Measurements from ENCODE around the gene TYRO3. TPM values are rescaled to one million over a fixed set of nuclear protein-coding genes. Genes with fewer than 3 reads are reported as not detected.

Gene TYRO3
- total and polyA plus RNA-seq, 2 donors (not counting 1 experiment from before 2014, with no cell fraction given) = 0.05 TPM; not detected in 1

DNA sequence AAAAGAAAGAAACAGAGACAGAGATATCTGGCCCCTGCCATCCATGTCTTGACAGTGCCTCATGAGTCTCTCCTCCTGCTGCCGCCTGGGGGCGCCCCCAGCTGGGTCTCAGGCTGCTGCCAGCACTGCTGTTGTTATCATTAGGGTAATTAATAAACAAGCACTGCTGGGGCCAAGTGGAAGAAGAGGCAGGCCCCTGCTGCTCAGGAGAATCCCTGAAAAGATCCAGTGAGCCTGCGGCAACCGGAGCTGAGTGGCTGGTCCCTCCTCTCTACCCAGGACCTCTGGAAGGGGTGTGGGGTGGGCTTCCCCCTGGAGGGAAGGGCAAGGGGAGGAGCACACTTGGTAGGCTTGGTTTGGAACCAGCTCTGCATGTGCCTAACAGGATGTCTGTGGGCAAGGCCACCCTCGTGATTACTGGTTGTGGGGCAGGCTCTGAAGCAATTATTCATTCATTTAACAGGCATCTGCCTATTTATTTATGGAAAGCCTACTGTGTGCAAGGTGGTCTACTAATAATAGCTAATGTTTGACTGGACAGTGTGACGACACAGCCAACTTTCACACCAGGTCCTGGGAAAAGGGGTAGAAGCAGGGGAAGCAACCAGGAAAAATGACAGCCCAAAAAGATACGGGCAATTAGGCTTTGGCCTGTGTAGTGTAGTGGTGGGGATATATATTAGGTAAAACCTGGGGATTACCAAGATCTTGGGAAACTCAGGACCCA, 1.2 kb upstream of the TYRO3 start:
- Histone ChIP-seq H3K79me2 (ENCODE audit: control insufficient read depth, insufficient read depth, low read length) (no peaks in the 10 kb centered on the region), H3K36me3 (replicated peaks in 1 of 2; ENCODE audit: control extremely low read depth in 1 of 2, control insufficient read depth in 1 of 2, extremely low read depth in 1 of 2, insufficient read depth in 2 of 2, low read length in 1 of 2) (no peaks in the 10 kb centered on the region), H3K4me2 (replicated peaks; ENCODE audit: low read depth, low read length, poor library complexity, severe bottlenecking) (peak overlapping the region; percentile 93), H2AFZ (ENCODE audit: insufficient read depth, low read depth, low read length, poor library complexity, severe bottlenecking) (peak overlapping the region; percentile 37), H3K9ac (ENCODE audit: low read length) (peak overlapping the region; percentile 45), H3K9me3 (ENCODE audit: control extremely low read depth in 1 of 3, control insufficient read depth in 2 of 3, insufficient read depth in 1 of 3, low read length in 2 of 3) (peaks cover 0 to 8% (median 0%) of the 10 kb centered on the region in 3 donors), H4K20me1 (ENCODE audit: control insufficient read depth, insufficient read depth, low read length, poor library complexity, severe bottlenecking) (peaks cover 4% of the 10 kb centered on the region), H3K27ac (ENCODE audit: low read length in 2 of 2) (no peak overlapping the region), H3K4me3 (ENCODE audit: control extremely low read depth in 1 of 5, extremely low read depth in 1 of 5, insufficient read depth in 1 of 5, low read depth in 2 of 5, low read length in 4 of 5) (peak overlapping the region in 2 of 5 experiments; percentile 43 to 65), H3K27me3 (replicated peaks in 1 of 4; ENCODE audit: control extremely low read depth in 1 of 4, control insufficient read depth in 3 of 4, insufficient read depth in 4 of 4, low read length in 3 of 4) (peaks cover 0 to 46% (median 15%) of the 10 kb centered on the region in 4 experiments), H3K4me1 (ENCODE audit: control insufficient read depth in 2 of 2, insufficient read depth in 2 of 2, low read length in 2 of 2) (peaks cover 20 to 25% of the 10 kb centered on the region in 2 donors)
- Mint-ChIP-seq H3K4me3 (peak overlapping the region; percentile 87), H3K4me1 (peaks cover 24% of the 10 kb centered on the region), H3K9me3 (ENCODE audit: insufficient read depth) (no peaks in the 10 kb centered on the region), H3K27ac (no peak overlapping the region), H3K27me3 (peaks cover 38% of the 10 kb centered on the region)
- CTCF ChIA-PET = interaction anchor here (0.6 to 2.3 kb wide), 8 partner anchors 14 to 350 kb away, joined by 3 to 10 read pairs (median 4); partner anchors contain the start of gene RPAP1
- peak; percentile 77 for DNase-seq
- intact Hi-C loops (cut with micrococcal nuclease) = loop anchor here (1.0 to 5.0 kb wide), 4 partner anchors 44 to 216 kb away; partner anchors contain the start of gene MAPKBP1
- POLR2A ChIA-PET = no interaction called here
- peak; percentile 53 for ATAC-seq (ENCODE audit: low read depth)
- WGBS (ENCODE audit: insufficient coverage) = 10% methylated on average over 4 of the region's 7 CpGs
- no peak for TF ChIP-seq EZH2 (IDR thresholded peaks at IDR 0.05; ENCODE audit: borderline replicate concordance, insufficient read depth, low read depth, low read length, poor library complexity, severe bottlenecking)
- TF ChIP-seq, protein P1, sequence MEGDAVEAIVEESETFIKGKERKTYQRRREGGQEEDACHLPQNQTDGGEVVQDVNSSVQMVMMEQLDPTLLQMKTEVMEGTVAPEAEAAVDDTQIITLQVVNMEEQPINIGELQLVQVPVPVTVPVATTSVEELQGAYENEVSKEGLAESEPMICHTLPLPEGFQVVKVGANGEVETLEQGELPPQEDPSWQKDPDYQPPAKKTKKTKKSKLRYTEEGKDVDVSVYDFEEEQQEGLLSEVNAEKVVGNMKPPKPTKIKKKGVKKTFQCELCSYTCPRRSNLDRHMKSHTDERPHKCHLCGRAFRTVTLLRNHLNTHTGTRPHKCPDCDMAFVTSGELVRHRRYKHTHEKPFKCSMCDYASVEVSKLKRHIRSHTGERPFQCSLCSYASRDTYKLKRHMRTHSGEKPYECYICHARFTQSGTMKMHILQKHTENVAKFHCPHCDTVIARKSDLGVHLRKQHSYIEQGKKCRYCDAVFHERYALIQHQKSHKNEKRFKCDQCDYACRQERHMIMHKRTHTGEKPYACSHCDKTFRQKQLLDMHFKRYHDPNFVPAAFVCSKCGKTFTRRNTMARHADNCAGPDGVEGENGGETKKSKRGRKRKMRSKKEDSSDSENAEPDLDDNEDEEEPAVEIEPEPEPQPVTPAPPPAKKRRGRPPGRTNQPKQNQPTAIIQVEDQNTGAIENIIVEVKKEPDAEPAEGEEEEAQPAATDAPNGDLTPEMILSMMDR (IDR thresholded peaks at IDR 0.05) = peak; percentile 89

- Mint-ChIP-seq H3K4me3 (peak overlapping the region; percentile 85), H3K4me1 (peaks cover 24% of the 10 kb centered on the region), H3K9me3 (ENCODE audit: insufficient read depth) (no peaks in the 10 kb centered on the region), H3K27me3 (peaks cover 38% of the 10 kb centered on the region), H3K27ac (peak overlapping the region; percentile 20)
- DNase-seq (no peak), ATAC-seq (ENCODE audit: low read depth) (no peak)
- Histone ChIP-seq H3K9me3 (ENCODE audit: control extremely low read depth in 1 of 3, control insufficient read depth in 2 of 3, insufficient read depth in 1 of 3, low read length in 2 of 3) (peaks cover 0 to 8% (median 0%) of the 10 kb centered on the region in 3 donors), H4K20me1 (ENCODE audit: control insufficient read depth, insufficient read depth, low read length, poor library complexity, severe bottlenecking) (peaks cover 4% of the 10 kb centered on the region), H3K4me1 (ENCODE audit: control insufficient read depth in 2 of 2, insufficient read depth in 2 of 2, low read length in 2 of 2) (peaks cover 20 to 25% of the 10 kb centered on the region in 2 donors), H3K79me2 (ENCODE audit: control insufficient read depth, insufficient read depth, low read length) (no peaks in the 10 kb centered on the region), H3K4me3 (ENCODE audit: control extremely low read depth in 1 of 5, extremely low read depth in 1 of 5, insufficient read depth in 1 of 5, low read depth in 2 of 5, low read length in 4 of 5) (peak overlapping the region in 3 of 5 experiments; percentile 40 to 65 (median 43)), H3K36me3 (replicated peaks in 1 of 2; ENCODE audit: control extremely low read depth in 1 of 2, control insufficient read depth in 1 of 2, extremely low read depth in 1 of 2, insufficient read depth in 2 of 2, low read length in 1 of 2) (no peaks in the 10 kb centered on the region), H2AFZ (ENCODE audit: insufficient read depth, low read depth, low read length, poor library complexity, severe bottlenecking) (peak overlapping the region; percentile 56), H3K4me2 (replicated peaks; ENCODE audit: low read depth, low read length, poor library complexity, severe bottlenecking) (peak overlapping the region; percentile 93), H3K27me3 (replicated peaks in 1 of 4; ENCODE audit: control extremely low read depth in 1 of 4, control insufficient read depth in 3 of 4, insufficient read depth in 4 of 4, low read length in 3 of 4) (peaks cover 0 to 51% (median 15%) of the 10 kb centered on the region in 4 experiments), H3K27ac (ENCODE audit: low read length in 2 of 2) (no peak overlapping the region), H3K9ac (ENCODE audit: low read length) (peak overlapping the region; percentile 51)
- ChIA-PET POLR2A (no interaction called here), CTCF (no interaction called here)
- WGBS (ENCODE audit: insufficient coverage) = under 1% methylated on average over 53 of the region's 60 CpGs
- no peak for TF ChIP-seq EZH2 (IDR thresholded peaks at IDR 0.05; ENCODE audit: borderline replicate concordance, insufficient read depth, low read depth, low read length, poor library complexity, severe bottlenecking)
- TF ChIP-seq, protein P1 (IDR thresholded peaks at IDR 0.05) = no peak
- intact Hi-C loops (cut with micrococcal nuclease) = loop anchor here (5.0 kb wide), 3 partner anchors 43 to 63 kb away; no protein-coding TSS in a partner anchor
Measured at GRCh38 chr15:41559239-41559782, 299 bp downstream of the TYRO3 start.
